Activated CD4-positive, alpha-beta T cell treated with anti-CD3 and anti-CD28 coated beads, Interleukin-2, amount 10 ng/mL, durations not matched to agents 7 days and 5 days (primary cell): Measurements from ENCODE around the gene RPRD1B. TPM values are rescaled to one million over a fixed set of nuclear protein-coding genes. Genes with fewer than 3 reads are reported as not detected.

ENCODE experiments used
- CTCF ChIA-PET: fragments of 350-600 bp; sonication (Branson Sonifier 250); formaldehyde crosslinking; loops from one replicate; lab custom pipeline; 2021; ENCODE audit warnings: antibody characterized with exemption; lab: Charles Lee
- POLR2A ChIA-PET: fragments of 350-600 bp; sonication (Branson Sonifier 250); formaldehyde crosslinking; loops from one replicate; lab custom pipeline; 2021; ENCODE audit warnings: antibody characterized with exemption; lab: Charles Lee
- DNase-seq: peaks from one replicate; pipeline ENCODE4 v3.0.0-alpha.2; 2020
- H3K27ac Mint-ChIP-seq: one replicate; pipeline ENCODE4 v1.8.0; 2021; ENCODE audit warnings: mild to moderate bottlenecking, moderate library complexity, mixed read lengths
- H3K27me3 Mint-ChIP-seq: one replicate; pipeline ENCODE4 v1.8.0; 2021; ENCODE audit warnings: mixed read lengths
- H3K36me3 Mint-ChIP-seq: one replicate; pipeline ENCODE4 v1.8.0; 2021; ENCODE audit warnings: low read depth, mixed read lengths
- H3K4me1 Mint-ChIP-seq: one replicate; pipeline ENCODE4 v1.8.0; 2021; ENCODE audit warnings: mixed read lengths
- H3K4me3 Mint-ChIP-seq: one replicate; pipeline ENCODE4 v1.8.0; 2021; ENCODE audit warnings: mild to moderate bottlenecking, moderate library complexity, mixed read lengths
- H3K9me3 Mint-ChIP-seq: one replicate; pipeline ENCODE4 v1.8.0; 2021; ENCODE audit warnings: mixed read lengths
- total RNA-seq, 2 experiments: library from RNA; stranded (reverse); gene quantifications; one replicate each; pipeline ENCODE4 v1.2.3, GENCODE V29; 2021

RPRD1B gene
- total RNA-seq, 2 experiments from 2014 or later: 35.9 to 37.0 TPM

- no peak overlapping the region for H3K27ac Mint-ChIP-seq
- no peak overlapping the region for H3K4me3 Mint-ChIP-seq
- H3K36me3 Mint-ChIP-seq: peaks cover 66% of the 10 kb centered on the region
- H3K9me3 Mint-ChIP-seq: no peaks in the 10 kb centered on the region
- H3K4me1 Mint-ChIP-seq: no peaks in the 10 kb centered on the region
- DNase-seq: no peak
- no peaks in the 10 kb centered on the region for H3K27me3 Mint-ChIP-seq
- CTCF ChIA-PET: interaction anchor here (1.3 to 1.4 kb wide), 2 partner anchors 10 kb away, joined by 3 to 4 read pairs; no protein-coding TSS in a partner anchor
- POLR2A ChIA-PET: no interaction called here
Measured at GRCh38 chr20:38067717-38068365, 34.3 kb downstream of the RPRD1B start.

- ChIA-PET POLR2A (no interaction called here), CTCF (interaction anchor here (0.7 to 2.0 kb wide), 11 partner anchors 8 to 148 kb away, joined by 3 to 11 read pairs (median 4); no protein-coding TSS in a partner anchor)
- no peak for DNase-seq
- Mint-ChIP-seq H3K36me3 (peaks cover 64% of the 10 kb centered on the region), H3K4me1 (peaks cover 7% of the 10 kb centered on the region), H3K27ac (no peak overlapping the region), H3K4me3 (no peak overlapping the region), H3K9me3 (no peaks in the 10 kb centered on the region), H3K27me3 (no peaks in the 10 kb centered on the region)
Measured at GRCh38 chr20:38072898-38073297, 39.4 kb downstream of the RPRD1B start.

GRCh38 chr20:38073307-38074071 lies 39.9 kb downstream of the RPRD1B start:
- H3K36me3 Mint-ChIP-seq: peaks cover 66% of the 10 kb centered on the region
- peak; percentile 50 for DNase-seq
- CTCF ChIA-PET: interaction anchor here (0.7 to 2.6 kb wide), 12 partner anchors 9 to 147 kb away, joined by 3 to 11 read pairs (median 4); no protein-coding TSS in a partner anchor
- no peaks in the 10 kb centered on the region for H3K27me3 Mint-ChIP-seq
- POLR2A ChIA-PET: no interaction called here
- H3K27ac Mint-ChIP-seq: no peak overlapping the region
- H3K9me3 Mint-ChIP-seq: no peaks in the 10 kb centered on the region
- H3K4me3 Mint-ChIP-seq: no peak overlapping the region
- H3K4me1 Mint-ChIP-seq: peaks cover 7% of the 10 kb centered on the region

GRCh38 chr20:38075161-38075998 lies 41.8 kb downstream of the RPRD1B start:
- Mint-ChIP-seq H3K9me3 (no peaks in the 10 kb centered on the region), H3K36me3 (peaks cover 71% of the 10 kb centered on the region), H3K4me3 (no peak overlapping the region), H3K4me1 (peaks cover 7% of the 10 kb centered on the region), H3K27me3 (no peaks in the 10 kb centered on the region), H3K27ac (no peak overlapping the region)
- POLR2A ChIA-PET: no interaction called here
- no peak for DNase-seq
- CTCF ChIA-PET: interaction anchor here (1.3 to 2.6 kb wide), 2 partner anchors 24 to 146 kb away, joined by 3 to 6 read pairs; no protein-coding TSS in a partner anchor

- H3K36me3 Mint-ChIP-seq: peaks cover 71% of the 10 kb centered on the region
- no peak for DNase-seq
- POLR2A ChIA-PET: no interaction called here
- no peaks in the 10 kb centered on the region for H3K27me3 Mint-ChIP-seq
- no peak overlapping the region for H3K4me3 Mint-ChIP-seq
- CTCF ChIA-PET: no interaction called here
- H3K27ac Mint-ChIP-seq: no peak overlapping the region
- no peaks in the 10 kb centered on the region for H3K9me3 Mint-ChIP-seq
- H3K4me1 Mint-ChIP-seq: peaks cover 7% of the 10 kb centered on the region
Measured at GRCh38 chr20:38076548-38076947, 43.0 kb downstream of the RPRD1B start.

GRCh38 chr20:38078084-38078483 lies 44.5 kb downstream of the RPRD1B start:
- no peak overlapping the region for H3K4me3 Mint-ChIP-seq
- ChIA-PET POLR2A (no interaction called here), CTCF (interaction anchor here (0.6 to 1.4 kb wide), 3 partner anchors 10 to 90 kb away, joined by 3 to 5 read pairs (median 4); no protein-coding TSS in a partner anchor)
- peaks cover 65% of the 10 kb centered on the region for H3K36me3 Mint-ChIP-seq
- no peaks in the 10 kb centered on the region for H3K9me3 Mint-ChIP-seq
- DNase-seq: no peak
- no peak overlapping the region for H3K27ac Mint-ChIP-seq
- H3K4me1 Mint-ChIP-seq: peaks cover 7% of the 10 kb centered on the region
- no peaks in the 10 kb centered on the region for H3K27me3 Mint-ChIP-seq

GRCh38 chr20:38079353-38079752 lies 45.8 kb downstream of the RPRD1B start:
- CTCF ChIA-PET: interaction anchor here (0.6 to 1.1 kb wide), 2 partner anchors 9 to 13 kb away, joined by 3 read pairs; no protein-coding TSS in a partner anchor
- Mint-ChIP-seq H3K4me3 (no peak overlapping the region), H3K4me1 (peaks cover 1% of the 10 kb centered on the region), H3K27ac (no peak overlapping the region), H3K9me3 (no peaks in the 10 kb centered on the region), H3K27me3 (no peaks in the 10 kb centered on the region), H3K36me3 (peaks cover 64% of the 10 kb centered on the region)
- no peak for DNase-seq
- POLR2A ChIA-PET: no interaction called here

GRCh38 chr20:38081575-38081974 lies 48.0 kb downstream of the RPRD1B start:
- Mint-ChIP-seq H3K9me3 (no peaks in the 10 kb centered on the region), H3K27ac (no peak overlapping the region), H3K4me1 (peaks cover 1% of the 10 kb centered on the region), H3K4me3 (no peak overlapping the region), H3K36me3 (peaks cover 61% of the 10 kb centered on the region), H3K27me3 (no peaks in the 10 kb centered on the region)
- CTCF ChIA-PET: no interaction called here
- POLR2A ChIA-PET: no interaction called here
- DNase-seq: no peak

- POLR2A ChIA-PET: no interaction called here
- H3K27ac Mint-ChIP-seq: no peak overlapping the region
Measured at GRCh38 chr20:38082894-38083293, 49.3 kb downstream of the RPRD1B start.

GRCh38 chr20:38083338-38084048 lies 49.9 kb downstream of the RPRD1B start:
- H3K9me3 Mint-ChIP-seq: no peaks in the 10 kb centered on the region
- H3K4me1 Mint-ChIP-seq: no peaks in the 10 kb centered on the region
- DNase-seq: no peak
- no peak overlapping the region for H3K4me3 Mint-ChIP-seq
- POLR2A ChIA-PET: no interaction called here
- CTCF ChIA-PET: interaction anchor here (1.4 kb wide), 1 partner anchor 10 kb away, joined by 3 read pairs; no protein-coding TSS in a partner anchor
- peaks cover 50% of the 10 kb centered on the region for H3K36me3 Mint-ChIP-seq
- no peaks in the 10 kb centered on the region for H3K27me3 Mint-ChIP-seq
- no peak overlapping the region for H3K27ac Mint-ChIP-seq

More at GRCh38 chr20:38082894-38083293, 49.3 kb downstream of the RPRD1B start:
- DNase-seq: no peak
- no peaks in the 10 kb centered on the region for H3K9me3 Mint-ChIP-seq
- no peaks in the 10 kb centered on the region for H3K27me3 Mint-ChIP-seq
- no peaks in the 10 kb centered on the region for H3K4me1 Mint-ChIP-seq
- H3K4me3 Mint-ChIP-seq: no peak overlapping the region
- H3K36me3 Mint-ChIP-seq: peaks cover 55% of the 10 kb centered on the region
- CTCF ChIA-PET: interaction anchor here (1.4 kb wide), 1 partner anchor 9 kb away, joined by 3 read pairs; no protein-coding TSS in a partner anchor

GRCh38 chr20:38084425-38084951 lies 50.9 kb downstream of the RPRD1B start:
- no peaks in the 10 kb centered on the region for H3K9me3 Mint-ChIP-seq
- DNase-seq: no peak
- ChIA-PET POLR2A (no interaction called here), CTCF (no interaction called here)
- H3K4me1 Mint-ChIP-seq: no peaks in the 10 kb centered on the region
- H3K27ac Mint-ChIP-seq: no peak overlapping the region
- no peak overlapping the region for H3K4me3 Mint-ChIP-seq
- H3K27me3 Mint-ChIP-seq: no peaks in the 10 kb centered on the region
- peaks cover 45% of the 10 kb centered on the region for H3K36me3 Mint-ChIP-seq
